OCI-LY7 (cell line): ENCODE measurements around the gene SOX14.

Source experiments
- EZH2phosphoT487 ChIP-seq: fragments of 200-600 bp; sonication (generic); IDR thresholded peaks from 2 replicates; pipeline ENCODE4 v1.6.1; 2018; ENCODE audit warnings: low read depth, borderline replicate concordance, mild to moderate bottlenecking, mixed run types, antibody characterized with exemption, low read length, moderate library complexity, mixed read lengths
- TF ChIP-seq, protein P1 (sequence below): fragments of 200-600 bp; sonication (generic); conservative IDR thresholded peaks from 2 replicates; pipeline ENCODE4 v1.5.1; 2014; ENCODE audit warnings: mild to moderate bottlenecking, antibody characterized with exemption, low read length, moderate library complexity, mixed read lengths

DNA sequence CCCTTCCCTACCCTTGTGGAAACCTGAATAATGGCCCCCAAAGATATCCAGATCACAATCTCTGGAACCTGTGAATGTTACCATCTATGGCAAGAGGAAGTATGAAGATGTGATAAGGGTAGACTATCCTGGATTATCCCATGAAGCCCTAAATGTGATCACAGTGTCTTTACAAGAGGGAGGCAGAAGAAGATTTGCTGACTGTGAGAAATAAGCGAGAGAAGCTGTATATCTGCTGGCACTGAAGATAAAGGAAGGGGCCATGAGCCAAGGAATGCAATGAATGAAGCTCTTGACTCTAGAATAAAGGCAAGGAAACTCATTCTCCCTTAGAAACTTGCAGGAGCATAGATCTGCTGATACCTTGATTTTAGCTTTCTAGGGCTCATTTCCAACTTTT is 39.1 kb downstream of the SOX14 start:
- TF ChIP-seq, protein P1, sequence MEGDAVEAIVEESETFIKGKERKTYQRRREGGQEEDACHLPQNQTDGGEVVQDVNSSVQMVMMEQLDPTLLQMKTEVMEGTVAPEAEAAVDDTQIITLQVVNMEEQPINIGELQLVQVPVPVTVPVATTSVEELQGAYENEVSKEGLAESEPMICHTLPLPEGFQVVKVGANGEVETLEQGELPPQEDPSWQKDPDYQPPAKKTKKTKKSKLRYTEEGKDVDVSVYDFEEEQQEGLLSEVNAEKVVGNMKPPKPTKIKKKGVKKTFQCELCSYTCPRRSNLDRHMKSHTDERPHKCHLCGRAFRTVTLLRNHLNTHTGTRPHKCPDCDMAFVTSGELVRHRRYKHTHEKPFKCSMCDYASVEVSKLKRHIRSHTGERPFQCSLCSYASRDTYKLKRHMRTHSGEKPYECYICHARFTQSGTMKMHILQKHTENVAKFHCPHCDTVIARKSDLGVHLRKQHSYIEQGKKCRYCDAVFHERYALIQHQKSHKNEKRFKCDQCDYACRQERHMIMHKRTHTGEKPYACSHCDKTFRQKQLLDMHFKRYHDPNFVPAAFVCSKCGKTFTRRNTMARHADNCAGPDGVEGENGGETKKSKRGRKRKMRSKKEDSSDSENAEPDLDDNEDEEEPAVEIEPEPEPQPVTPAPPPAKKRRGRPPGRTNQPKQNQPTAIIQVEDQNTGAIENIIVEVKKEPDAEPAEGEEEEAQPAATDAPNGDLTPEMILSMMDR, result no peak
- no peak for TF ChIP-seq EZH2phosphoT487
